HG03354 (cell line): ENCODE data around the gene PRAMEF11.
"Not testable (repeated sequence)": the region's sequence is repeated elsewhere in the genome, so short reads cannot be mapped to it uniquely, and the experiment has no call there.

Source experiments
- ATAC-seq: cut with Tn5 transposase; IDR thresholded peaks from one replicate; pipeline ENCODE4 v1.9.1; 2021; ENCODE audit warnings: mild to moderate bottlenecking; ENCODE audit not compliant: unreplicated experiment, poor library complexity, severe bottlenecking

Gene PRAMEF11

DNA sequence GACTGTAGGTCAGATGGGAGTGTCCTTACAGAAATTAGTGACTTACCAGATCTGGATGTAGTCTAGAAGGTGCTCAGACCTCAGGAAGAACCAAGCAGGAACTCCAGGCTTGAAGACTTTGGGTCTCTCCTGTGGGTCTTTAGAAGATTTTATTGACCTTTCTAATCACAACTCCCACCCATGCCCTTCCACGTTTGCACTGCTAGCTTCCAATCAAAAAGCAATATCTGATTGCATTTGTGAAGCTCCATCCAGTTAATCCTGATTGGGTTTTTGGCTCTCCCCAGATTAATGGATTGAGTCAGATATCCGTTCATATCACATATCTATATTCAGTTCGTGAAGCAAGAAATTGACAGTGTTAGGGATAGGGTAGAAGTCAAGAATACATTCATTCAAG, at the start of gene PRAMEF11:
TSS of gene PRAMEF11 (minus strand) at position 101 of the 400 bp plus-strand sequence. CDS start 2,621 bp downstream, outside the sequence.
- not testable (repeated sequence) for ATAC-seq

DNA sequence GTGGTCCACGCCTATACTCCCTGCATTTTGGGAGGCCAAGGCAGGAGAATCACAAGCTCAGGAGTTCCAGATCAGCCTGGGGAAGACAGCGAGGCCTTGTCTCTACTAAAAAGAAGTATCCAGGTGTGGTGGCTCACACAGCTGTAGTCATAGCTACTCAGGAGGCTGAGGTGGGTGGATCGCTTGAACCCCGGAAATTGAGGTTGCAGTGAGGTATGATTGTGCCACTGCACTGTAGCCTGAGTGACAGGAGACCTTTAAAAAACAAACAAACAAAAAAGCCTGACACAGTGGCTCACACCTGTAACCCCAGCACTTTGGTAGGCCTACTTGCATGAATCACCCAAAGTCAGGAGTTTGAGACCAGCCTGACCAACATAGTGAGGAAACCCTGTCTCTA, 47.2 kb upstream of the PRAMEF11 start:
- not testable (repeated sequence) for ATAC-seq

DNA sequence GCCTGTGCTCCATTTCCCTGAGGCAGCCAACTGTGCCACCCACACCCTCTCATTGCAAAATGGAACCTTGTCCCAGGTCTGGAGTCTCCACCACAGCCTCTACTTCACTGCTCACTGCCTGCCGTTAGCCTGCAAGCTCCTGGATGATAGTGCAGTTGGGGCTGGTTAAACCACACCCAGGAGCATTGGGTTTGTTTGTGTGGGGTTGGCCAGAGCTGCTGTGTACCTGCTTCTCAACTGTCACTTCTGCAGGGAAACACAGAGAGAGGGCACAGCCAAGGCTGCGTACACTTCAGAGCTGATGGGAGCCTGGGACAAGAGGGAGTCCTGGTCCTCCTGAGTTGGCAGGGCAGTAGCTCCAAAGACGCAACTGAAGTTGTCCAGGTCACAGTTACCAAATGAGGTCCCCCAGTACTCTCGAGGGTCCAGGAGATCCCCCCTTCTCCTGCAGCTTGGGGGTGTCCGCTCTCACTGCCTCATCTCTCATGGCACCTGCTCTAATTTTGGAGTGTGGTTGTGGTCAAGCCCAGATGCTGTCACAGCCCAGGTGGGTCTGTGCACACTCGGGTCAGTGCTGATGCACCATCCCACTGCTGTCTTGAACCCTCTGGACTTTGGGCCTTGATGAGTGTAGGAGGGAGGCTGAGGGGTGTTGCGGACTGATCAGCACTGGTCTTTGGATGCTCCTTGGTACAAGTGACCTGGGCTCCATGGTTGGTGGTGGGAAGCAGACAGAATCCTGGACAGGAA, 32.1 kb upstream of the PRAMEF11 start:
- ATAC-seq, result not testable (repeated sequence)

DNA sequence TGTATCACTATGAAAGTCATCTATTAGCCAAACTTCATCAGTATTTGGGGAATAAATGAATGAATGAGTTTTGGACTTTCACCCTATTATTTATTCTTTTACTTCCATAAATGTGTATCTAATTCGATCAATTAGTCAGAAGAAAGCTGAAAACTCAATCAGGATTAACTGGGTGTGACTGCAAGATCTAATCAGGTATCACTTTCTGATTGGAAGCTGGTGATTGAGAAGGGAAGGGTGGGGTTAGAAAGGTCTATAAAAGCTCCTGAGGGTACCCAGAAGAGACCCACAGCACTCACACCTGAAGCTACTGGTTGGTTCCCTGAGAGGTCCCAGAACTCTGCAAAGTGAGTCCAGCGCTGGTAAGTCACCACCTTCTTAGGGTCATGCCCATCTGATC, 25.6 kb upstream of the PRAMEF11 start, which contains the start of gene PRAMEF2:
TSS of gene PRAMEF2 (plus strand) at position 301 of the 400 bp plus-strand sequence. CDS start 1,924 bp downstream, outside the sequence.
- not testable (repeated sequence) for ATAC-seq

DNA sequence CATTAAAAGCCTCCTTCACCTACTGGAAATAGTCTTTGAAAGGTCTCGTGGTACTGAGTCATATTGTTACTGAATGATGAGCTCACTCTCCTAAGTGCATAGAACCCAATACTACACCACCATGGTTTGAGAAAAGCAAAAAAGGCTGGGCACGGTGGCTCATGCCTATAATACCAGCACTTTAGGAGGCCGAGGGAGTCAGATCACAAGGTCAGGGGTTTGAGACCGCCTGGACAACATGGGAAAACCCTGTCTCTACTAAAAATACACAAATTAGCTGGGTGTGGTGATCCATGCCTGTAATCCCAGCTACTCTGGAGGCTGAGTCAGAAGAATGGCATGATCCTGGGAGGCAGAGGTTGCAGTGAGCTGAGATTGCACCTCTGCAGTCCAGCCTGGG, 20.6 kb upstream of the PRAMEF11 start:
- ATAC-seq, result no peak

DNA sequence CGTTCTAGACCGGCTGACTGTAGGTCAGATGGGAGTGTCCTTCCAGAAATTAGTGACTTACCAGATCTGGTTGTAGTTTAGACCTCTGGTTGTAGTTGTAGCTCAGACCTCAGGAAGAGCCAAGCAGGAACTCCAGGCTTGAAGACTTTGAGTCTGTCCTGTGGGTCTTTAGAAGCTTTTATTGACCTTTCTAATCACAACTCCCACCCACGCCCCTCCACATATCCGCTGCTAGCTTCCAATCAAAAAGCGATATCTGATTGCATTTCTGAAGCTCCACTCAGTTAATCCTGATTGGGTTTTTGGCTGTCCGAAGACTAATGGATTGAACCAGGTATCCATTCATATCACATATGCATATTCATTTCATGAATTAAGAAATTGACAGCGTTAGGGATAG, 17.4 kb upstream of the PRAMEF11 start, which contains the start of gene HNRNPCL1:
TSS of gene HNRNPCL1 (minus strand) at position 101 of the 400 bp plus-strand sequence. CDS start 431 bp downstream, outside the sequence.
- ATAC-seq, result not testable (repeated sequence)

DNA sequence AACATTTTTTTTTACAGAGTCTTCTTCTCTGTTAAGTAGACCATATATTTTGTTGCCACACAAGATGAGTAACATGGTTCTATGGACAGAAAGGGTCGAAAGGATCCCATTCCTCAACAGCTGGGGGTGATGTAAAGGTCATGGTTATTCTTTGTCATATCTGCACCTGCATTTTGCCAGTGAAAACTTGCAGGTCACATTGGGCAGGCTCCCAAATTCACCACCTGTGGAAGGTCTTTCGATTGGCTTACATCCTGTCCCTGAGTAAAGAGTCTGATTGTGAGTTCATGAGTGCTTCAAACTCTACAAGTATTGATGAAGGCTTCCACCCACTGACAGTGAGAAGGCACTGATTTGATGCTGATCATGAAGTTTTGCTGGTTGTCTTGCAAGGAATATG, 2.0 kb upstream of the PRAMEF11 start:
- ATAC-seq, result not testable (repeated sequence)

DNA sequence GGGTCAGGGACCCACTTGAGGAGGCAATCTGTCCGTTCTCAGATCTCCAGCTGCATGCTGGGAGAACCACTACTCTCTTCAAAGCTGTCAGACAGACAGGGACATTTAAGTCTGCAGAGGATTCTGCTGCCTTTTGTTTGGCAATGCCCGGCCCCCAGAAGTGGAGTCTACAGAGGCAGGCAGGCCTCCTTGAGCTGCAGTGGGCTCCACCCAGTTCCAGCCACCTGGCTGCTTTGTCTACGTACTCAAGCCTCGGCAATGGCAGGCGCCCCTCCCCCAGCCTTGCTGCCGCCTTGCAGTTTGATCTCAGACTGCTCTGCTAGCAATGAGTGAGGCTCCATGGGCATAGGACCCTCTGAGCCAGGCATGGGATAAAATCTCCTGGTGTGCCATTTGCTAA, 12.1 kb downstream of the PRAMEF11 start:
- not testable (repeated sequence) for ATAC-seq

DNA sequence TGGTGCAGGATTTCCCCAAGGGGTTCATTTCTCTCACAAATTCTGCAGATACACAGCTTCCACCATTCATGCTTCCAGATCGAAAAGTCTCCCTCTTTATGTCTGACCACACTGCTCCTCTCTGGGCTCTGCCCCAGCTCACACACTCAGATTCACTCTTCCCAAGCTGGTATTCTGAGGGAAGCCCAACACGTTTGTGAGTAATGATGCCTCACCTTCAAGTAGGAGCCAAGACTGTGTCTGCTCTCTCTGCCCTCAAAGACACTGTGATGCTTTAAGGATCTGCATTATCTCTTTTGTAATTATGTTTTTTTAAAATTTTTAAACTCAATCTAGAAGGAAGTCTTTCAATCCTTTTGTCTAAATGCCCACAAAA, 19.8 kb downstream of the PRAMEF11 start:
- ATAC-seq, result no peak

DNA sequence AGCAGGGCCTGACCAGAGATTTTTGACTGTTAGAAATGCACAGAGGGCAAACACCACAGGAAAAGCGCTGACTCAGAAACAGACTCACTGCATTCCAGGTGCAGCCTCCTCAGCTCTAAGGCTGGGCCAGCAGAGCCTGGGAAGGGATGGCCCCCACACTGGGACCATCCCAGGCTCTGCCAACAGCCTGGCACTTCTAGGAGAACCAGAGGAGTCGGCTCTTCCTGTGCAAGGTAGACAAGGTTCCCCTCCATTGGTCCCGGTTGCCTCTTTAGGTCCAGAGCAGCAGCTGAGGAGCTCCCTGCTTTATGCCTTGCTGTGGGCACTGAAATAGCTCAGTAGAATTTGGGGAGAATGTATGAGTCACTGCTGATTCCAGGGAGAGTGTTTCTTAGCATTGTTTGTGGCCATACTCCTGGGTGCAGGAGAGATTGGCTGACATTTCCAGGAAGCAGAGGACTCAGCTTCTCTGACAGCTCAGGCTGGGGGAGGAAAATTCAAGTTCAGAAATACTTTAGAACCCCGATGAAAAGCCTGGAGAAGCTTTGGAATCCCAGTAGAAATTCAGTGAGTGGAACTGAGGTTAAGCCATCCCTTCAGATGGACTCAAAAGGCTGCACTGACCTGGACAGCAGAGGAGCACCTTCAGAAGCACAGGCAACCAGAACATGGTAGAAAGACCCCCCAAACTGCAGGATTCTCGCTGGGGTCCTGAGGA, 20.4 kb downstream of the PRAMEF11 start:
- ATAC-seq, result no peak

DNA sequence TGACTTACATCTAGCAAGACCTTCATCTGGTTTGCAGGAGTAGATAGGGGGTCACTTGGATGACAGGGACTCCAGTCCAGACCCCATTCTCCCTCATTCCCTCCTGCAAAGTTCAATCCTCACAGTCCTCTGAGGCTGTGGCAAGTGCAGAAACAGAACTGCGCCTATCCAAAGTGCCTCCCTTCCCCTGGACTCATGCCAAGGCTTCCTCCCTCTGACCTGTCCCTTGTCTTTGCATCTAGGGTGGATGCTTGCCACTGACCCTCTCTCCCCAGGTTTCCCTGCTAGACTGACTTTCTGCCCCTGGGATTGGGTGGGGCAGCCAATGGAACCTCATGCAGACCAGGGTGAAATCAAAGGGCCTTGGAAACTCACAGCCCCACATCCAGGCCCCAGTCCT, 21.3 kb downstream of the PRAMEF11 start:
- ATAC-seq, result no peak

DNA sequence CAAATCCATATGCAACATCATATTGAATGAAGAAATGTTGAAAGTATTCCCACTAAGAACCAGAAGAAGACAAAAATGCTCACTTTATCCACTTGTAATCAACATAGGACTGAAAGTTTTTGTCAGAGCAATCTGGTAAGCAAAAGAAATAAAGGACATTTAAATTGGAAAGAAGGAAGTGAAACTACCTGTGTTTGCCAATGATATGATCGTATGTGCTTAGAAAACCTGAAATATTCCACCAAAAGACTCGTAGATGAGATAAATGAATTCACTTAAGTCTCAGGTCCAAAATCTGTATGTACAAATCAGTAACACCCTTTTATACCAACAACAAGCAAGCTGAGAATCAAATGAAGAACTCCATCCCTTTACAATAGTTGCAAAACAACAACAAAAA, 31.5 kb downstream of the PRAMEF11 start:
- no peak for ATAC-seq

DNA sequence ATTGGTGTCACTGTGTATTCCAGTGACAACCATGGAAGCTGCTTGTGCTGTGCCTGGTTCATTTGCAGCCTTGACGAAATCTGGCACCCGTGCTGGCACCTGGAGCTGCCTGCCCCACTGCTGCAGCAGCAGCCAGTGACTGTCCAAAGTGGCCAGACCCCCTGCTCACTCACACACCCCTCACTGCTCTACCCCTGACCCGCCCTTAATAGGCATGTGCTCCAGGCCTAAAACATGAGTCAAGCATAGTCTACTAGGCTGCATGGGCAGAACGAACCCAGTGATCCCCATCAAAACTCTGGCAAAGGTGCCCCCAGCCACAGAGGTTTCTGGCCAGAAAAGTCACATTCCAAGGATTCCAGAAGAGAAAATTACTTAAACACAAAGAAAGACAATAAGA, 32.3 kb downstream of the PRAMEF11 start:
- ATAC-seq, result no peak

DNA sequence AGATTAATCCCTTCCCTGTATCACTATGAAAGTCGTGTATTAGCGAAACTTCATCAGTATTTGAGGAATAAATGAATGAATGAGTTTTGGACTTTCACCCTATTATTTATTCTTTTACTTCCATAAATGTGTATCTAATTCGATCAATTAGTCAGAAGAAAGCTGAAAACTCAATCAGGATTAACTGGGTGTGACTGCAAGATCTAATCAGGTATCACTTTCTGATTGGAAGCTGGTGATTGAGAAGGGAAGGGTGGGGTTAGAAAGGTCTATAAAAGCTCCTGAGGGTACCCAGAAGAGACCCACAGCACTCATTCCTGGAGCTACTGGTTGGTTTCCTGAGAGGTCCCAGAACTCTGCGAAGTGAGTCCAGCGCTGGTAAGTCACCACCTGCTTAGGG, 40.1 kb downstream of the PRAMEF11 start, which contains the start of gene PRAMEF1:
TSS of gene PRAMEF1 (plus strand) at position 301 of the 400 bp plus-strand sequence. CDS start 1,831 bp downstream, outside the sequence.
- not testable (repeated sequence) for ATAC-seq

DNA sequence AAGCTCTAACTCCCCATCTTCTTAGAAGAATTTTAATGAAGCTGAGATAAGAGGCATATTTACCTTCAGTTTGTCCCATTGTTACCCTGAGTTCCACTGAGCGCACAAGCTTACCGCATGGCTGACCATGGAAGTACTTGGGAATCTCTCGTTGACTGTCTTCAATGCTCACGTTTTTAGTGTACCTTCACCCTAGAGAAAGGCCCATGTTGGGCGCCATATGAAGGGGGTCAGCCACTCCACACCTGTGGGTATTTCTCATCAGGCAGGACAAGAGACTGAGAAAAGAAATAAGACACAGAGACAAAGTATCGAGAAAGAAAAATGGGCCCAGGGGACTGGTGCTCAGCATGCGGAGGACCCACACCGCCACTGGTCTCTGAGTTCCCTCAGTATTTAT, 46.5 kb downstream of the PRAMEF11 start:
- not testable (repeated sequence) for ATAC-seq

DNA sequence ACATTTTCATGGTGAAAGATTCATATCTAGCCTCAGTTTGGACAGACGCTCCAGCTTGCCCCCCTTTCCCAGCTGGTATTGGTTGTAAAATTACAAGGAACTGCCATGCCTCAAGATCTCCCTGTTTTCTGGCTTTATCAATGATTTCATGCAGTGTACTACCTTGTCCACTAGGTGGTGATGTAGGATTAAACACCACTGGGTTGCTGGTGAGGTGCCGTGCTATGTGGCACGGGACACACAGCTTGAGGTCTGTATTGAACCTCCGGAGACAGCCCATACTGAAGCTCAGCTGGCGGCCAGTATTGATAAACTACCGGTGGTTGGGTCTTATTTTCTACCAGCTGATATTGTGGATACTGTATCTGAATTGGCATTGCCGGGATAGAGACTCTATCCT, 47.4 kb downstream of the PRAMEF11 start:
- ATAC-seq, result not testable (repeated sequence)

DNA sequence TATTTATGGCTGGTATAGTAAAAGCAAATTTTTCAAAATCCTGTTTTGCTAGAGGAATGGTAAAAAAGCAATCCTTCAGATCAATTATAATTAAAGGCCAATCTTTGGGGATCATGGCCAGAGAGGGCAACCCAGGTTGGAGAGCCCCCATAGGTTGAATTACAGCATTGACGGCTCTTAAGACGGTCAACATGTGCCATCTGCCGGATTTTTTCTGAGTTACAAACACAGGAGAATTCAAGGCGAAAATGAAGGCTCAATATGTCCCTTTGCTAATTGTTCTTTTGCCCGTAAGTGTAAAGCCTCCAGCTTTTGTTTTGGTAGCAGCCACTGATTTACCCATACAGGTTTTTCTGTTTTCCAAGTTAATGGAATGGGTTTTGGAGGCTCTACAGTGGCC, 49.7 kb downstream of the PRAMEF11 start:
- ATAC-seq, result not testable (repeated sequence)

DNA sequence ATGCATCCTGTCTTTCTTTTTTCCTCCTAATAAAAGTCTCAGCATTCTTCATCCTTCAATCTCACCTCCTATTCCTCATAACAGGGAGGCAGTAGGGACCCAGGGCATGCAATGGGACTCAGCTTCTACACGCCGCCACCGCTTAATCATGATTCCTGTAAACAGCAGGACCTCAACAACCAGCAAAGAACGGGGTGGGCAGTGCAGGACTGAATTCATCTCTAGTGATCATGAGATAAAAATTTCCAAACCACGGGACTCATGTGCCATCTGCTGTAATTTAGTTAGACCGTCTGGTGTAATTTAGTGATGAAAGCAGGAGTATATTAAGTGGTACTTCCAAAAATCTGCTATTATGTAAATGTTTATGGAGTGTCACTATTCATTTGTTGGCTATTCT, 52.3 kb downstream of the PRAMEF11 start:
- ATAC-seq, result no peak

DNA sequence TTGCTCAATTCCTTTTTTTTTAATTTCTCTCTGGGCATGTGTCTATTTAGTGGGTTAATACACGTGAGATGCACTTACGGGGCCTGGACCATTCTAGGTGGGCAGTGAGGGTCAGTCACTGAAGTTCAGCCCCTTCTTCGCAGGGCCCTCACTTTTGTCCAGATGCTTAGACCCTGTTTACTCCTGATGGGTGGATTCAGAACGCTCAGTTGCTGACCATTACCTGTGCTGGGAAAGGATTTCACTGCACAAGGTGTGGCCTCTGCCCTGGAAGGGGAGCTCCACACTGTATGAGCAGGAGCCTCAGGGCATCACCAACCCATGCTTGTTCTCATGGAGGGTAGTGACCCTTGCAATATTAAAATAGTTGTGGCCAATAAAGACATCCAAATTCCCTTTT, 53.1 kb downstream of the PRAMEF11 start:
- ATAC-seq, result no peak

DNA sequence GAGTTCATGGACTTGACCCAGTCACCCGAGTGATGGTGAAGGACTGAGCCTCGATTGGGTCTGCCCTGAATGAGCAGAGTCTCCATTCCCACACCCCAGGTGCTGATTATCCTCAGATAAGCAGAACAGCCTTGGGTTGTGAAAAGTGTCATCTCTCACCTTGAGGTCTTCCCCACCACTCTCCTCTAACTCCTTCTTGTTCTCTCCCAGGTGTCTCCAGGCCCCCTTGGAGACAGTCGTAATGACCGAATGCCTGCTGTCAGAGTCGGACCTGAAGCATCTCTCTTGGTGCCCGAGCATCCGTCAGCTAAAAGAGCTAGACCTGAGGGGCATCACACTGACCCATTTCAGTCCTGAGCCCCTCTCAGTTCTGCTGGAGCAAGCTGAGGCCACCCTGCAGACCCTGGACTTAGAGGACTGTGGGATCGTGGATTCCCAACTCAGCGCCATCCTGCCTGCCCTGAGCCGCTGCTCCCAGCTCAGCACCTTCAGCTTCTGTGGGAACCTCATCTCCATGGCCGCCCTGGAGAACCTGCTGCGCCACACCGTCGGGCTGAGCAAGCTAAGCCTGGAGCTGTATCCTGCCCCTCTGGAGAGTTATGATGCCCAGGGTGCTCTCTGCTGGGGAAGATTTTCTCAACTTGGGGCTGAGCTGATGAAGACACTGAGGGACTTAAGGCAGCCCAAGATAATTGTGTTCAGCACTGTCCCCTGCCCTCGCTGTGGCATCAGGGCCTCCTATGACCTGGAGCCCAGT, 54.2 kb downstream of the PRAMEF11 start:
- ATAC-seq, result no peak
